ENCODE data around the gene XYLB.
A peak's percentile ranks its signal among the peaks of the same experiment; 100 is the strongest.

Gene XYLB

DNA sequence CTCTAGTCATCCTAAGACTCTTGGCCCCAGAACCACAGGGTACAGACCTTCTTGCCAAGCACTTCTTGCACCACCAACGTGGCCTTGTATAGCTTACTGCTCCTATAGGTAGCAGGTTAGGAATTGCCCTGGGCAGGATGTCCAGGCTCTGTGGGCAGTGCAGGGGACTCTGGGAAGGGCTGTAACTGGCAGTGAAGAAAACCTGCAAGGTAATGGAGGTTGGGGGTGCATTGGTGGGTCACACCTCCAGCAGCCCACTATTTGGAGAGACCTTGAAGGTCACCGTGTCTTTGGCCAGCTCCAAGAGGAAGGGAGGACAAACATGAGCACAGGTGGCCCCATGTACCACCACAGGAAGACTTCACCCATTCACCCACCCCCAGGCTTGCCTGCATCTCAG lies 21.3 kb upstream of the XYLB start:
- no peak for DNase-seq

DNA sequence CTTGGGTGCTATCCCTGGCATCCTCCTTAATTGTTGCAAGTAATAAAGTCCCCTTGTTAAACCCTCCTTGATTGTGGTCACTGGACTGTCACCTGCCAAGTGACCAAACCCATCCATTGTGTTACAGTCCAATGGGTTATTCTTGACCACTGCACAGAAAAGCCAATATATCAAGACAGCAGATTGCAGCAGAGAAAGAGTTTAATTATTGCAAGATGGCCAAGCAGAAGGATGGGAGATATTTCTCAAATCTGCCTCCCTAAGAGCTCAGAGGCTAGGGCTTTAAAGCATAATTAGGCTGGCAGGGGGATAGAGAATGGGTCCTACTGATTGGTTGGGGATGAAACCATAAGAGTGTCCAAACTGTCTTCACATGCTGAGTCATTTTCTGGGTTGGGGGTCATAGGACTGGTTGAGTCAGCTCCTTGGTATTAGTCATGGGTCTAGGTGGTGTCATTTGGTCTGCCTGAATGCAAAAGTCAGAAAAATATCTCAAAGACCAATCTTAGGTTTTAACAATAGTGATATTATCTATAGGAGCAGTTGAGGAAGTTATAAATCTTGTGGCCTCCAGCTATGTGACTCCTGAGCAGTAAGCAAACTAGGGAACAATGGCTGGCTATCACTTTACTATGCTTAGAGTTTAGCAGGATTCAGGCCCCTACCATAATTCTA lies 19.1 kb upstream of the XYLB start:
- DNase-seq = no peak

DNA sequence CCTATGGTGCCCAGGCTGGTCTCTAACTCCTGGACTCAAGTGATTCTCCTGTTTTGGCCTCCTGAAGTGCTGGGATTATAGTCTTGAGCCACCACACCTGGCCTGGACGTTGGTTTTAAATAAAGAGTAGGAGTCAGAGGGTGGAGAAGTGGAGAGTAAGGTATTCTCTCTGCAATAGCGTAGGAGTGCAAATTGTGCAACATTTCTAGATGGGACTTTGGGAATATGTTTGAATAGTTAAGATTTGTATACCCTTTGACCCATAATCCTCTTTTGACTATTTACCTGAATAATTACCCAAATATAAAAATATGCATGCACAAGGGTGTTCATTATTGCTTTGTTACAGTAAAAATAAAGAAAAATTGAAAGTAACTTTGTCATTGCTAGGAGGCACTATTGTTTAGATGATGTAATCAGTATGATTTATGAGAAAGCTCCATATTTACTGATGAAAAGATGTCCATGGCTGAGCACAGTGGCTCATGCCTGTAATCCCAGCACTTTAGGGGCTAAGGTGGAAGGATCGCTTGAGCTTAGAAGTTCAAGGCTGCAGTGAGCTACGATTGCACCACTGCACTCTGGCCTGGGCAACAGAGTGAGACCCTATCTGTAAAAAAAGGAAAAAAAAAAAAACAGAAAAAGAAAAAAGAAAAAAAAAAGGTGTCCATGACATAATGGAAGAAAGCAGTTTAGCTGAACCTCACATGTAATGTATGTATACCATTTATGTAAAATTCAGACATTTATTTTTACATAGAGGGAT lies 15.1 kb upstream of the XYLB start:
- no peak for DNase-seq

DNA sequence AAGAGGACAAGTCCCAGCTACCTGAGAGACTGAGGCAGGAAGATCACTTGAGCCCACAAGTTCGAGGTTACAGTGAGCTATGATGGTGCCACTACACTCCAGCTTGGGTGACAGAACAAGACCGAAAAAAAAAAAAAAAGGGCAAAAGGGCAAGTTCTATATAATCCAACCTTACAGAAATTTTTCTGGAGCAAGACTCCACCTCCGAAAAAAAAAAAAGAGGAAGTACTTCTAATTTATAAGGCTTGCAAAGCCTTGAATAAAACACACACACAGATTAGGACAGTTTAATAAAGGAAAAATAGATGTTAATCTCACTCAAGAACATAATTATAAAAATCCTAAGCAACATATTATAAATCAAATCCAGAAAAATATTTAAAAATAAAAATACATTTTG lies 14.4 kb upstream of the XYLB start:
- no peak for DNase-seq

DNA sequence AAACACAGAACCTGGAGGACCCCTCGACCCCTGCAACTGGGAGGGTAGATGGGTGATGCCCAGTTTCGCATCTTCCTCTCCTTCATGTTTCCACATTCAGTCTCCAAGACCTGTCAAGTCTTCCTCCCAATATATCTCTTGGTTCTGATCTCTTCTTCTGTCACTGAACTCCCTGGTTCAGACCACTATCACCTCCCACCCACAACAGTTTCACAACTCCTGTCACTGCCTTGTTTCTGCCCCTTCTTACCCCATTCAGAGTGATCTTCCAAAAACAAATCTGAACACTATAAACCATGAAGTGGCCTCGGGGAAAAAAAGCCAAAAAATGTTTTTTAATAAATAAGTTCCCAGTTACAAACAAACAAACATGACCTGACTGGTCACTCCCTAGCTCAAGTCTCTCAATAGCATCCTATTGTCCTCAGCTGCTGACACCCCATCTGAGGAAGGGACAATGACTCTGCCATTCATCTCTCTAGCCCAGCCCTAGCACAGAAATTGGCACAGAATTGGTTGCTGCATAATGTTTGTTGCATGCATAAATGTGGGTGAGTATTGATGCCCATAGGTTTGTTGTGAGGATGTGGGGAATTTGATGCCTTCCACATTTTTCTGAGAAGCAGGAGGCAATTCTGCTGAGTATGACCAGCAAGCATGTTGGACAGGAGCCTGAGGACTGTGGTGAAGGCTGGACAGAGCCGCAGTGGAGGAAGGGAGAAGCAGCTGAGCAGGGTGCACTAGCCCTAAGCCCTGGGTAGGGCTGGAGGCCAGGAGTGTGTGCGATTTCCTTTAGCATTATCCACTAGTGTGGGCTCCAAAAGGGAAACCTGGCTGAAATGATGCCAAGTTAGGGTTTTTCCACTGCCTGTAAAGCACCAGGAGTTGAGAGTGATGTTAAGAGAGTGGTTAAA lies 12.2 kb upstream of the XYLB start:
- no peak for DNase-seq

DNA sequence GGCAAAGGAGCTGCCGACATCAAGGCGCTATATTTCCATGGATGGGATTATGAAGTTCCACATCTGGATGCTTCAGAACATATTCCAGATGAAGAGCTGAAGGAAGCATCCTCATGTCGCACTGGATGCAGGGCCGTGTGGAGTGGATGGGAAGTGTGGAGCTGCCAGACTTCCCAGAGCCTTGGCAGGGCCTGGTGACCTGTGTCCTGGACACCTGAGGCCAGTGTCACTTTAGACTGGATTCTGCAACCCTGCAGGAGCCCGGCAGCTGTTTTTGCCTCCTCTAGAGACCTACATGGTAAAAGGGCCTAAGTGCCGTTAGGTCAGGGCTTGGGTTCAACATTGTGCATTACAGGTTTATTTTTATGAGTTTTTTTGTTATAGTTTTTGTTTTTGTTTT lies 11.3 kb upstream of the XYLB start:
- DNase-seq = no peak

DNA sequence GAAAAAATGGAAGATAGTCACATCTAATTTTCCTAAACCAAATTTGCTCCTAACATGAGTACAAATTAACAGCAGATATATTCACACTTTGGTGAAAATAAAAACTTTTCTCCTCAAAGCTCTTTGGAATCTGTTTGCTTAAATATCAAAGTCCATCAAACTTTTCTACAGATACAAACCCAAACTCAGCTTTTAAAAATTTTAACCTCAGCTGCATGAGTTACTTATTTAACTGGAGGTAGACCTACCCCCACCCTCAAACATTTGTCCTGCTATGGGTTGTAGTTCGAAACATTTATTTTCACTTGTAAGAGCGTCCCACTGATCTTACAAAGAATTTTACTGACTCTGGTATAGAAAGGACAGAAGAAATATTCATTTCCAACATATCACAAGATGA lies 8.9 kb upstream of the XYLB start:
- DNase-seq = no peak

DNA sequence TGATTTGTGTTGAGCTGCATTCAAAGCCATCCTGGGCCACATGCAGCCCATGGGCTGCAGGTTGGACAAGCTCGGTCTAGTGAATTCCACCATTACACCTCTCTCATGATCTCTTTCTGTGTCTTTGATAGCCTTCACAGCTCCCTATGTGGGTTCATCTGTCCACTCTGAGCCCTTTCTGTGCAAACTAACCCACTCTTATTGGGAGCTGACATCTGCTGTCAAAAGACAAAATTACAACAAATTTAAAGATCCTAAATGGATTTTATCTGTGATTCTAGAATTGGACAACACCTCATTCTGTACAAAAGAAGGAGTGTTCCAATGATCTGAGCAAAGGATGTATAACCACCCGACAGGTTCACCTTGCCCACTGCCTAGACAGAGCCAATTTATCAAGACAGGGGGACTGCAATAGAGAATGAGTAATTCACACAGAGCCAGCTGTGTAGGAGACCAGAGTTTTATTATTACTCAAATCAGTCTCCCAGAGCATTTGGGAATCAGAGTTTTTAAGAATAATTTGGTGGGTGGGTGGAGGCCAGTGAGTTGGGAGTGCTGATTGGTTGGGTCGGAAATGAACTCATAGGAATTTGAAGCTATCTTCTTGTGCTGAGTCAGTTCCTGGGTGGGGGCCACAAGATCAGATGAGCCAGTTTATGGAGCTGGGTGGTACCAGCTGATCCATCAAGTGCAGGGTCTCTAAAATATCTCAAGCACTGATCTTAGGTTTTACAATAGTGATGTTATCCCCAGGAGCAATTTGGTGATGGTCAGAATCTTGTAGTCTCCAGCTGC lies 2.6 kb upstream of the XYLB start:
- peak; percentile 2 for DNase-seq

DNA sequence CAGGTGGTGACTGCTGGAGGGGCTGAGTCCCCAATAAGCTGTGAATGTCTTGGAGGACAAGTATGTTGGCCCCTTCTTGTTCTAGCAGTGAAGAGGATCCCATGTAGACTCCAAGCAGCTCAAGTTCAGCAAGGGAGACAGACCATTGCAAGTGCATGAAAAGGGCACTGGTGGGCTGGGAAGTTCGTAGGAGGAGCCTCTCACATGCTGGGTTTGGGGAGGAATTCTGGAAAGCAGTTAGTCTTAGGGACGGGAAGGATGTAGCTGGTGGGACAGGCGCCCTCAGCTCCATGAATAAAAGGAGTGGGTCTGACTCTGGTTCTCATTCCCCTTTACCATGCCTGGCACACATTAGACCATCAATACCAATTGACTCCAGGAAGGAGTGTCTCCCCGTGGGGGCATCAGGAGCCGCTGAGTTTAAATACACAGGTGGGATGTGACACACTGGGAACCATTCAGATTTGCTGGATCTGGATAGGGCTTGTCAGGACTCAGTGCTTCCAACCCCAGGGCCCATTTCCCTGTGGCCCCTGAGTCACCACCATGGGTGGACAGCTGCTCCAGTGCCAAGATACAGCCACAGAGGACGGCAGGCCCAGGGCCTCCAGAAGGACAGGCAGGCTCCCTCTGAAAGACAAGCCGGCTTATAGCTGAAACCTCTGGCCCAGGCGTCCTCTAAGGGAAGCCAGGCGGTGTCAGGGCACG lies 552 bp upstream of the XYLB start:
- DNase-seq = no peak

DNA sequence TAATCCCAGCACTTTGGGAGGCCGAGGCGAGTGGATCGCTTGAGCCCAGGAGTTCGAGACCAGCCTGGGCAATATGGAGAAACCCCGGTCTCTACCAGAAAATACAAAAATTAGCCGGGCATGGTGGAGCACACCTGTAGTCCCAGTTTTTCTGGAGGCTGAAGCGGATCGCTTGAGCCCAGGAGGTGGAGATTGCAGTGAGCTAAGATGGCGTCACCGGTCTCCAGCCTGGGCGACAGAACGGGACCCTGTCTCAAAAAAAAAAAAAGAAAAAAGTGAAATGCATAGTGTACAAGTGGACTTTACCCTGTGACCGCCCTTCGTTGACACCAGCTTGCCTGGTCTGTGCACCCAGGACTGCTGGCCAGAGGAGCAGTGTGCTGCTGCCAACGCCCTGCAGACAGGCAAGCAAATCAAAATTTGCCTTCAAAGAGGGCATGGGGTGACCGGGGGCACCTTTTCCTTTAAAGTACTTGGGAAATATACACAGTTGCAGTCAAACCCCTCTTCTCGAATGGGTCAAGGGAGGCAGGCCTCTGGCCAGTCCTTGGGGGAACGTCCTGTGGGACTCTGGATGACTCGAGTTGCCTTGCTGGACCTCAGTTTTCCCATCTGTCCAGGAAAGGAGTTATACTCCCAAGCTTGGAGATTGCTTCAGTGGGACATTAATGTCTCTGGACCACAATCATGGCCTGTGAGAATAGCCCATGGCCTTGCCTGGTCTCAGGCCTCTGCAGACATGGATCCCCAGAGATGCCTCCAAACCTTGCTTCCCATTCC lies 1.0 kb downstream of the XYLB start:
- DNase-seq = no peak

DNA sequence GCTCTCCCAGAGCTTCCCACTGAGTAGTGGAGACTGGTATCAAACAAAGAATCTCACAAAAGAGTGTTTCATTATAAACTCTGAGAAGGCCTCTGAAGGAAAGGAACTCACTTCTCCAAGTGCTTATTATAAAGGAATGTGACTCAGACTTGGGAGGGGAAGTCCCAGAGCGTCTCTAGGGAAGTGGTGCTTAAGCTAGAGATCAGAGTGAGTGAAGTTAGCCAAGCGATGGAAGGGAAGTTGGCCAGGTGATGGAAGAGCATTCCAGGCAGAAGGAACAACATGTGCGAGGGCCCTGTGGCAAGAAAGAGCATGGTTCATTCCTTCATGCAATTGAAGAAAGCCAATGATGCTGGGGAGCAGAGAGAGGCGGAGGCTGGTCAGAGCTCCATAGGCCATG lies 2.3 kb downstream of the XYLB start:
- peak; percentile 0 for DNase-seq

DNA sequence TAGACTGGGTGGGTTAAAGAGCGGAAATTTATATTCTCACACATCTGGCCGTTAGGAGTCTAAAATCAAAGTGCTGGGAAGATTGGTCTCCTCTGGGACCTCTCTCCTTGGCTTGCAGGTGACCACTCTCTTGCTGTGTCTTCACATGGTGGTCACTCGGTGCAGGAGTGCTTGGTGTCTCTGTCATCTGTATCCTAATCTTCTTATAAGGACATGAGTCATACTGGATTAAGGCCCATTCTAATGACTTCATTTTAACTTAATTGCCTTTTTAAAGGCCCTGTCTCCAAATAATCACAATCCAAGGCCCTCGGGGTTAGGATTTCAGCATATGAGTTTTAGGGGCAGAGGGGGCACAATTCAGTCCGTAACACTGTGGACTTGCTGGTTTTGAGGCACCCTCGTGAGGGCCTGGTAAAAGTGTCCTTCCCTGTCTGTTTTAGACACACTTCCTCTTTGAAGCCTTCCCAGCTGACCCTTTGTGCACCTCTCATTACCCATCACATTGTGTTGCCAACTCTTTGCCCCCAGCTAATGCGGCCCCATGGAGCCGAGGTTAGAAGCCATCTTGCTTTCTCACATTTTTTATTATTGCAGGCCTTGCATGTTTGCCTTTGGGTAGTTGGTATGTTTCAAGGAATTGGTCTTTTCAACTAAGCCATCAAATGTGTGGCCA lies 3.2 kb downstream of the XYLB start:
- DNase-seq = no peak

DNA sequence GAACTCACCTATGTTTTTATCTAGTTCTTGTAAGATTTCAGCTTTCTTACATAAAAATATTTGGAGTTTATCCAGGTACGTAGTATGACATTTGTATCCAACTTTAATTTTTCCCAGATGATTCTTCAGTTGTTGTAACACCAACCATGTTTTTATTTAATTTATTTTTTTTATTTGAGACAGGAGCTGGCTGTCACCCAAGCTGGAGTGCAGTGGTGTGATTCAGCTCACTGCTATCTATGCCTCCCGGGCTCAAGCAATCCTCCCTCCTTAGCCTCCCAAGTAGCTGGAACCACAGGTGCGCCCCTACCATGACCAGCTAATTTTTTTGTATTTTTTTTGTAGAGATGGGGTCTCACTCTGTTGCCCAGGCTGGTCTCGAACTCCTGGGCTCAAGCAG lies 6.6 kb downstream of the XYLB start:
- DNase-seq = no peak

DNA sequence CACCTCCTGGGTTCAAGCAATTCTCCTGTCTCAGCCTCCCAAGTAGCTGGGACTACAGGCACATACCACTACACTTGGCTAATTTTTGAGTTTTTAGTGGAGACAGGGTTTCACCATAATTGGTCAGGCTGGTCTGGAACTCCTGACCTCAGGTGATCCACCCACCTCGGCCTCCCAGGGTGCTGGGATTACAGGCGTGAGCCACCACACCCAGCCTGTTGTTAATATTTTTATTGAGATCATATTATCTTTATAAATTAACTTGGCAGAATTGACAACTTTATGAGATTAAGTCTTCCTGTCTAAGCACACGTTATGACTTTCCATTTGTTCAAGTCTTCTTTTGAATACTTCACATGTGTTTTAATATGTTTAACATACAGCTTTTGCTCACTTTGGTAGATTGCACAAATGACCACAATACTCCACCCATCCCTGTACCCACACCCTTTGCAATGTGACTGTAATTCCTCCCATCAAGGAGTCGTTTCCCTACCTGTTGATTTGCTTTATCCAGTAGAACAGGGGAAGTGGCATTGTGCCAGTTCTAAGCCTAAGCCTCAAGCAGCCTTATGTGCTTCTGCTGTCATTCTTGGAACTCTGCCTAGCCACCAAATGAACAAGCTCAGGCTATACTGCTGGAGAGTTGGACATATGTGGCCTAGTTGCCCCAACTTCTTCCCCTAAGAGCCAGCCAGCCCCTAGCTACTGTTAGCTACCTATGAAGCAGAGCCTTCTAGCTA lies 8.2 kb downstream of the XYLB start:
- no peak for DNase-seq

DNA sequence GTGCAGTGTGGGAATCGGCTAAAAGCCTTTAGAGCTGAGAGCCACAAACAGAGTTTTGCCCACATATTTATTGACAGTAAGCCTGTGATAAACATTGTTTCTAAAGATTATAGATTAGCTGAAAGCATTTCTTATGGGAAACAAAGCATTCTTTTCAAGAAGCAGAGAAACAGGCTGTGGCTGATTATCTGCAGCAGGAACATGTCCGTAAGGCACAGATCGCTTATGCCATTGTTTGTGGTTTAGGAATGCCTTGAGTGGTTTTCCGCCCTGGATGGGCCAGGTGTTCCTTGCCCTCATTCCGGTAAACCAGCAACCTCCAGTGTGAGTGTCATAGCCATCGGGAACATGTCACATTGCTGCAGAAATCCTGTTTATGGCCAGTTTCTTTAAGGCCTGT lies 12.5 kb downstream of the XYLB start:
- DNase-seq = no peak

DNA sequence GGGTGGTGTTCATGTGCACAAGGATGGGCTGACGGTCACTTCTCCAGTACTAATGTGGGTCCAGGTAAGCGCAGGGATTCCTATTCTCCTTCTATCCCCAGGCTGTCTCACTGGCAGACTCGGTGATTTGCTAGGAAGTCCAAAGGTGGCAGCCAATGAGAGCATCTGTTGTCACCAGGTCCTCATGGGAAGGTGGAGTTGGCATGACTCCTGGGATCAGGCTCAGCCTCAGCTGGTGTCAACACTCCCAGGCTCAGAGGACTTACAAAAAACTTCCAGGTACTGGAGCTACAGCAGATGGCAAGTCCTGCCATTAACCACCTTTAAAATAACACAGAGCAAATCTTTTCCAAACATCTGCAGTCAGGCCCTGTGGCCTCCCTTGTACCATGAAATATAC lies 13.8 kb downstream of the XYLB start:
- no peak for DNase-seq

DNA sequence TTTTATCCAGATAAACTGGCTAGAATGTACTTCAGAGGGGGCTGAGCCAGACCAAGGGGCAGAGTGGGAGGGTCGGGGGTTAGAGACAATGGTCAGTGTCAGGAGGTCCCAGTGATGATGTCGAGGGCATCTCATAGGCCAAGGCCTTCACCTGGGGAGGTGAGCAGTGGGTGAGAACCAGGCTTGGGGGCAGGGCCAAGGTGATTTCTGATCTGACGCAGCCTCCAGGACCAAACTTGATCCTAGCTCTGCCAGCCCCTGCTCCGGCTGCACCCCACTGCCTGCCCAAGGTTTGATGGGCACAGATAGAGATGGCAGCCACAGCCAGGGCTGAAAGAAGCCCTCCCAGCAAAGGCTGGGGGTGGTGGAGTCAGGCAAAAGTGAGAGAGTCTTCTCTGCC lies 14.9 kb downstream of the XYLB start:
- DNase-seq = no peak

DNA sequence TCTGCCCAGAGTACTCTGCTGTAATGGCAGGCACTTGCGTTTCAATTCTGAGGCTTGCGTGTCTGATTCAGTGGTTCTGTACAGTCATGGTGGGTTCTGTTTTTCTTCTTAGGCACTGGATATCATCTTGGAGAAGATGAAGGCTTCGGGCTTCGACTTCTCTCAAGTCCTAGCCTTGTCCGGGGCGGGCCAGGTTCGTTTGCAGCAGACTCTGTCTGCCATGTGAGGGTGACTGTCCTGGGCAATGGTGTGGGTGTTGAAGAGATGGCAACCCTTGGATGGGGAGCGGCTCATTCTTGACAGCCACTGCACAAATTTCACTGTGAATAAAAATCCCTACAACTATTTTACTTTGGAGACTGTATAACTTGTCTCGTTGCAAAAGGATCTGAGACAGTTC lies 16.2 kb downstream of the XYLB start:
- no peak for DNase-seq

DNA sequence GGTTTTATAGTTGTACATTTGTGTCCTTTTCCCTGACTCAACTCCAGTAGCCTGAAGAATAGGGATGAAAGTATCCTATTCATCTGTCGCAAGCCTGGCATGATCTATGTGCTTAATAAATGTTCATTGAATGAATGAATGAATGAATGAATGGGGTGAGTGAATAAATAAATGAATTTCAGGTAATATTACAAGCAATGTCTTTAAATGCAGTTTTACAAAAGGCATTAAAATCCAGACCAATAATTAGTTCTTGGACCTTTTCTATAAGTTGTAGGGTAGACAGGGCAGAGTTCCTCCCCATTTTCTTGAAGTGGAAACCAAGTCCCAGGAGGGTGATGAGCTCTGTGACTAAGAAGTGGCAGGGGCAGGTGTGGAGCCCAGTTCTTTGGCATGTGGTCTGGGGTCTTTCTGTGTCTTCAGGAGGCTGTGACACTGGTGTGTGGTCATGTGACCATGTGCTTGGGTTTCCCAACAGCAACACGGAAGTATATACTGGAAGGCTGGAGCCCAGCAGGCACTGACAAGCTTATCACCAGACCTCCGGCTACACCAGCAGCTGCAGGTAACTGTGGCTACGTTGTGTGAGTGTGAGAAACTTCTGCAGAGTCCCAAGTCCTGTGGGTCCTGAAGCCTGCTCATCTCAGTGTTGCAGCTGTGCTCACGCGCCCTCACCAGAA lies 18.3 kb downstream of the XYLB start:
- DNase-seq = no peak

All from midbrain (tissue), 1 donor.